GM18517 (cell line): Measurements from ENCODE around the gene SPINK13.
"Not testable (repeated sequence)": the region's sequence is repeated elsewhere in the genome, so short reads cannot be mapped to it uniquely, and the experiment has no call there.

ENCODE experiments used
- ATAC-seq: cut with Tn5 transposase; IDR thresholded peaks from one replicate; pipeline ENCODE4 v1.9.1; 2021; ENCODE audit warnings: mild to moderate bottlenecking, moderate library complexity; ENCODE audit not compliant: unreplicated experiment

Gene SPINK13

DNA sequence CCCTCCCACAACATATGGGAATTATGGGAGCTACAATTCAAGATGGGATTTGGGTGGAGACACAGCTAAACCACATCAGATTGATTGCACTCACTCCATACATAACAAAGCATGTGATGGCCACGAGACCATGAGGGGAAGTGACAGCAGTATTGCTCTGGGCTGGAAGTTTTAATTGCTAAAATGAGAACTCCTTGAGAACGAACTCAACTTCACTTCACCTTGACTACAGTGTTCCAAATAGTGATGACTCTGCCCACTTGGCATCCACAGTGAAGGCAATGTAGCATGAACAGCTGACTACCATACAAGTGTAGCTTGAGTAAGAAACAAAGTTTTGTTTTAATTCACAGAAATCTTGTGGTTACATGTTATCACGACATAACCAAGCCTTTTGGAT lies 42.9 kb downstream of the SPINK13 start:
- no peak for ATAC-seq

DNA sequence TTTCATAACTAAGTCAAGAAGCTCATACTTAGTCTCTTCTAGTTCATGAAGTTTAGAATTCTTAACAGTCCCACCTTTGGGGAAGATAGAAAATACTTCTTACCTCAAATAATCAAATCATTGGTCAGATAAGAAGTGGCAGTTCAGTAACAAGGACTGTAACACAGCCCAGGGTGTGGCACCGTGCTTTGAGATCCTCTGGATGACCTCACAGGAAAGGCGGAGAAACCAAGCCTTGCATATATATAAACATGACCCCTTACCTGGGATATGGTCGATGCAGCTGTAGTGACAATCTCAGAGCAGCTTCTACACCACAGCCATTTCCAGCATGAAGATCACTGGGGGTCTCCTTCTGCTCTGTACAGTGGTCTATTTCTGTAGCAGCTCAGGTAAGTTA lies 43.6 kb downstream of the SPINK13 start, which contains the start of gene SPINK7:
TSS of gene SPINK7 (plus strand) at position 271 of the 400 bp plus-strand sequence. CDS start at position 332, 61 bp downstream.
- ATAC-seq, result no peak

DNA sequence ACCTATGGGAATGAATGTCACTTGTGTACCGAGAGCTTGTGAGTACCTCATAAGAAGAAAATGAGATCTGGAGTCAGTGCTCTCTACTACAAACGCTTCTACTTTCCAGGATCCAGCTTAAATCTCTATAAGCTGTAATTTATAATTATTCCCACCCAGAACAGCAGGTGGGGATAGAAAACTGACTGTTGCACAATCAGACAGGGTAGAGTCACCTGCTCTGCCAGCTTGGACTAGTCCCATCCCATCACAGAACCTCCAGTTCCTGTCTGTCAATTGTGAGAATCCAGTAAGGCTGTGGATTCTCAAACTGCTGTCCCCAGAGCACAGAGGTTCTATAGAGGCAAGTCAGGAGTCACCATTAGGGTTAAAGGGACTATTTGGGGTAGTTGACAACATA lies 45.6 kb downstream of the SPINK13 start:
- ATAC-seq, result no peak

DNA sequence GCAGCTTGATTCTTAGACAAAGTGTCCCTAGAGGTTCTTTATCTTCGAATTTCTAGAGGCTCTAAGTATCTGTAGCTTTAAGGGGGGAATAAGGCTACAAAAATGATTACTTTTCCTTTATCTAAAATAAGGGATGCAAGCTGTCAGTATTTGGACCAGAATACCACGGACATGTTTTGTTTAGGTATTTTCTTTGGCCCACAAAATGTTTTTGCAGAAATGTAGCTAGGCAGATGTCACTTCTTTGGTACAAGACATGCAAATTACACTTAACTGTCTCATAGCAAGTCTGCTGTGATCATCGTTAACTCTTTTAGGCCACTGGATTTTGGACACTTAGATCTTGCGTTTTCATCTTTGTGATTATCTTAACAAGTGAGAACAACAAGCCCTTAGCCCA lies 46.1 kb downstream of the SPINK13 start:
- ATAC-seq, result no peak

DNA sequence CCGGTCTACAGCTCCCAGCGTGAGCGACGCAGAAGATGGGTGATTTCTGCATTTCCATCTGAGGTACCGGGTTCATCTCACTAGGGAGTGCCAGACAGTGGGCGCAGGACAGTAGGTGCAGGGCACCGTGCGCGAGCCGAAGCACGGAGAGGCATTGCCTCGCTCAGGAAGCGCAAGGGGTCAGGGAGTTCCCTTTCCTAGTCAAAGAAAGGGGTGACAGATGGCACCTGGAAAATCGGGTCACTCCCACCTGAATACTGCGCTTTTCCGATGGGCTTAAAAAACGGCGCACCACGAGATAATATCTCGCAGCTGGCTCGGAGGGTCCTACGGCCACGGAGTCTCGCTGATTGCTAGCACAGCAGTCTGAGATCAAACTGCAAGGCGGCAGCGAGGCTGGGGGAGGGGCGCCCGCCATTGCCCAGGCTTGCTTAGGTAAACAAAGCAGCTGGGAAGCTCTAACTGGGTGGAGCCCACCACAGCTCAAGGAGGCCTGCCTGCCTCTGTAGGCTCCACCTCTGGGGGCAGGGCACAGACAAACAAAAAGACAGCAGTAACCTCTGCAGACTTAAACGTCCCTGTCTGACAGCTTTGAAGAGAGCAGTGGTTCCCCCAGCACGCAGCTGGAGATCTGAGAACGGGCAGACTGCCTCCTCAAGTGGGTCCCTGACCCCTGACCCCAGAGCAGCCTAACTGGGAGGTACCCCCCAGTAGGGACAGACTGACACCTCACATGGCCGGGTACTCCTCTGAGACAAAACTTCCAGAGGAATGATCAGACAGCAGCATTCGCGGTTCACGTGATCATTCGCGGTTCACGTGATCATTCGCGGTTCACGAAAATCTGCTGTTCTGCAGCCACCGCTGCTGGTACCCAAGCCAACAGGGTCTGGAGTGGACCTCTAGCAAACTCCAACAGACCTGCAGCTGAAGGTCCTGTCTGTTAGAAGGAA lies 51.7 kb downstream of the SPINK13 start:
- not testable (repeated sequence) for ATAC-seq

DNA sequence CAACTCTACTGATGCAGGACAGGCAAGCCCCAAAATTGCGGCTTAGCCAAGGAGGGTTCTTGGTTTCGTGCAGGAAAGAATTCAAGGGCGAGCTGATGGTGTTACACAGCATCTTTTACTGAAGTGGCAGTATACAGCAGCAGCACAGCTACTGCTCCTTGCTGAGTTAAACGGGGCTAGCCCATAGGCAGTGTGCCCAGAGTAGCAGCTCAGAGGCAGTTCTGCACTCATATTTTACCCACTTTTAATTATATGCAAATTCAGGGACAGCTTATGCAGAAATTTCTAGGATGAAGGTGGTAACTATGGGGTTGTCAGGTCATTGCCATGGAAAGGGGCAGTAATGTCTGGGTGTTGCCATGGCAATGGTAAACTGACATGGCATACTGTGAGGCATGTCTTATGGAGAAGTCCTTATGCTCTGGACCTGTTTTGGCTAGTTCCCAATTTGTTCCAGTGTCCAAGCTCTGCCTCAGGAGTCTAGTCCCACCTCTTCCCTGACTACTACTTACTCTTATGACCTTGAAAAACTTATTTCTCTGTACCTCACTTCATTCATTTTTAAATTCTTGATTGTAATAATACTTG lies 64.8 kb downstream of the SPINK13 start:
- ATAC-seq, result no peak

DNA sequence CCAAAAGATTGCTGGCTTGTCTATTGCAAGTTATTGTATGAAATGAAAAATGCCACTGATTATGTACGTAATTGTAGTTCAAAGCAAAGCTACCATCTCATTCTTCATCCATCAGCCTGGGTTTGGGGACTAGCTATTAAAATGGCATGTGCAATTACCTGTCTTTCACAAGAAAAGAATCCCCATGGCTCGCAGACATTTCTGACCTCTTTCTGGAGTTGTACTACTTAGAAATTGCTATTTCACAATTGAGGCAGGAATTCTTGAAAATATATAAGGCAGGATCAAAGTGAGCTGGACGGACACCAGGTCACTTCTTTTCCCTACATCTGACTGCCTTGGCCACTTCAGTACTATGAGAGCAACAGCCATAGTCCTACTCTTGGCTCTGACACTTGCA lies 66.7 kb downstream of the SPINK13 start, which contains the start of gene SPINK9:
TSS of gene SPINK9 (plus strand) at position 301 of the 400 bp plus-strand sequence. CDS start at position 356, 55 bp downstream.
- ATAC-seq, result no peak
